GM08714 (cell line): ENCODE results near the gene SERPINA6.
"Not testable (repeated sequence)": the region's sequence is repeated elsewhere in the genome, so short reads cannot be mapped to it uniquely, and the experiment has no call there.

Experiments used
- H3K4me3 ChIP-seq: fragments of 200-500 bp; sonication (Bioruptor generic); 2 replicates; pipeline ENCODE4 v1.5.1; 2014; ENCODE audit warnings: mild to moderate bottlenecking, low read length, inconsistent platforms
- ZNF274 ChIP-seq: IDR thresholded peaks from 2 replicates; pipeline ENCODE4 v1.6.1; 2012; ENCODE audit warnings: mild to moderate bottlenecking, low read depth, low read length

Gene SERPINA6

DNA sequence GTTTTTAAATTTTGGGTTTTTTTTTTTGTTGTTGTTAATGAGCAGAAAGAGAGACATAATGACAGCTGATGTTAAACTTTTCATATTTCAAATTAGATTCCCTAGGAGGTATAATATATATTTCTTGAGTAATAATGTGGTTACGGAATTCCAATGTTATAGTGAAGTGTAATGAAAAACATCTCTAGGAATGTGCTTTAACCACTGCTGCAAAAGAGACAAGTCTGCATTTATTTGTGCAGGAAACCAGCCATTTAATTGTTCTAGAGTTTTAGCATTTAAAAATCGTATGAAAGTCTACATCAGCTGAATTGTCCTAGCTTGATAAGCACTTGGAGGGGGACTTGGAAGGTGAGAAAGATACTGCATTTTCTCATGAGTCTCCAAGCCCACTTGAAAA, 44.4 kb downstream of the SERPINA6 start:
- no peak overlapping the region for H3K4me3 ChIP-seq
- TF ChIP-seq ZNF274: no peak

DNA sequence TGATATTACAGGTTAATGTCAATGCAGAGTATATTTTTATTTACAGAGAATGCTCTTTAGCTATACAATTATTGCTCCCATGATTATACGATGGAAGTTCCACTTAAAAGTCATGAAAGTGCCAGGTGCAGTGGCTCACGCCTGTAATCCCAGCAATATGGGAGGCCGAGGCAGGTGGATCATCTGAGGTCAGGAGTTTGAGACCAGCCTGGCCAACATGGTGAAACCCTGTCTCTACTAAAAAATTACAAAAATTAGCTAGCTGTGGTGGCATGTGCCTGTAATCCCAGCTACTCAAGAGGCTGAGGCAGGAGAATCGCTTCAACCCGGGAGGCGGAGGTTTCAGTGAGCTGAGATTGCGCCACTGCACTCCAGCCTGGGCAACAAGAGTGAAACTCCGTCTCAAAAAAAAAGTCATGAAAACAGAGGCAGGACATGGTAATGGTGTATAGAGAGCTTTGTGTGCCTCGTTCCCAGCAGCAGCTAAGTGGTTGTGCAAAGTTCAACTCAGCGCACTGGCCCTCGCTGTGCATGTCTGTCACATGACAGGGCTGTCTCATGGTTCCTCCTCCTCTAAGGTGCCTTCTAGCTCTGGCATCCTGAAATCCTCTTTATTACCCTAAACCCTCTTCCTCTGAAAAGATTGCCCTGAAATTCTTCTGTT, 46.1 kb downstream of the SERPINA6 start:
- not testable (repeated sequence) for H3K4me3 ChIP-seq

DNA sequence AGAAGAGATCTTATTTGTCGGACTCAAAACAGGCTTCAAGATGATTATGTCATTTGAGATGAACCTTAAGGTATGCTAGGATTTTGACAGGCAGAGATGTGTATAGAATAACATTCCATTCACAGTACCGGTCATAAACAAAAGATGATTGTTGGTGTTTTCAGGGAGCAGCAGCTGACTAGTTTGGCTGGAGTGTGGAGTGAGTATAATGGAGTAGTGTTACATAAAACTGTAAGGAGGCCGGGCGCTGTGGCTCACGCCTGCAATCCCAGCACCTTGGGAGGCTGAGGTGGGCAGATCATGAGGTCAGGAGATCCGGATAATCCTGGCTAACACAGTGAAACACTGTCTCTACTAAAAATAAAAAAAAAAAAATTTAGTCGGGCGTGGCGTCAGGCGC, 54.0 kb downstream of the SERPINA6 start:
- TF ChIP-seq ZNF274: no peak
- H3K4me3 ChIP-seq: no peak overlapping the region

DNA sequence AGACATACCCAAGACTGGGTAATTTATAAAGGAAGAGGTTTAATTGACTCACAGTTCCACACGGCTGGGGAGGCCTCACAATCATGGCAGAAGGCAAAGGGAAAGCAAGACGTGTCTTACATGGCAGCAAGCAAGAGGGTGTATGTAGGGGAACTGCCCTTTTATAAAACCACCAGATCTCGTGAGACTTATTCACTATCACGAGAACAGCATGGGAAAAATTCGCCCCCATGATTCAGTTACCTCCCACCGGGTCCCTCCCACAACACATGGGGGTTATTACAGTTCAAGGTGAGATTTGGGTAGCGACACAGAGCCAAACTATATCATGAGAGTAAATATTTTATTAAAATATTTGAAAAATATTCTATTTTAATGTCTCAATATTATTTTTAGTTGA, 54.6 kb downstream of the SERPINA6 start:
- not testable (repeated sequence) for H3K4me3 ChIP-seq

DNA sequence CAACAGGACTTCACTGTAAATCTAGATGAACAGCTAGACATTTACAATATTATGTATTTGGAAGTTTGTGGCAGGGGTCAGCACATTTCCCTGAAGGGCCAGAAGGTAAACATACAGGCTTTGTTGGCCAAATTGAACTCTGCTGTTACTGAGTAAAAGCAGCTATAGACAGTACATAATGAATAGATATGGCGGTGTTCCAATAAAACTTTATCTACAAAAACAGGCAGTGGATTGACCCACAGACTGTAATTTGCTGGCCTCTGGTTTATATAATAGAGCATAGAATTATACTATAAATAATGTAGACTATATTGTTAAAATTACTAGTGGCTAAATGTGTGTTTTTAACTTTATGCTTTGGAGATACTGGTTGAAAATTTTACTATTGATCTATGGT, 55.8 kb downstream of the SERPINA6 start:
- no peak overlapping the region for H3K4me3 ChIP-seq
- no peak for TF ChIP-seq ZNF274

DNA sequence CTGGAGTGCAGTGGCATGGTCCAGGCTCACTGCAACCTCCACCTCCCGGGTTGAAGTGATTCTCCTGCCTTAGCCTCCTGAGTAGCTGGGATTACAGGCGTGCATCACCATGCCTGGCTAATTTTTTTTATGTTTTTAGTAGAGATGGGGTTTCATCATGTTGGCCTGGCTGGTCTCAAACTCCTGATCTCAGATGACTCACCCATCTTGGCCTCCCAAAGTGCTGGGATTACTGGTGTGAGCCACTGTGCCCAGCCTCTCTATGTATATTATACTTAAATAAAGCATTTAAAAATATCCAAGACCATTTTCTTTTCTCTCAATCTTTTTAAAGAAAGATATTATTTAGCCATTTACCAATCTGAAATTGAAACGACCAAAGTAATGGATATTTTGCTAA, 58.9 kb downstream of the SERPINA6 start:
- H3K4me3 ChIP-seq: not testable (repeated sequence)
